Liver (tissue), 9 donors: ENCODE results near the gene DHCR7. TPM values are rescaled to one million over a fixed set of nuclear protein-coding genes. Genes with fewer than 3 reads are reported as not detected.

Experiments
- DNase-seq: peaks from one replicate; pipeline ENCODE4 v3.0.0-alpha.2; 2017; ENCODE audit warnings: low spot score
- H3K27ac ChIP-seq, 2 donors: one replicate each; pipeline ENCODE4 v1.7.0; 2013; ENCODE audit warnings: inconsistent platforms in 2 of 2, low read length in 2 of 2, control low read depth in 1 of 2, low read depth in 1 of 2, mild to moderate bottlenecking in 1 of 2
- H3K27me3 ChIP-seq, 4 donors: one replicate each; pipeline versions ENCODE4 v1.6.1 to v1.7.0; 2013; ENCODE audit warnings: low read length in 3 of 4, inconsistent platforms in 1 of 4, mild to moderate bottlenecking in 1 of 4, moderate library complexity in 1 of 4; ENCODE audit not compliant: control insufficient read depth in 4 of 4, insufficient read depth in 4 of 4
- H3K36me3 ChIP-seq, 4 donors: one replicate each; pipeline versions ENCODE4 v1.6.1 to v1.7.0; 2013; ENCODE audit warnings: low read length in 3 of 4, mild to moderate bottlenecking in 3 of 4, low read depth in 1 of 4, moderate library complexity in 1 of 4; ENCODE audit not compliant: control insufficient read depth in 4 of 4, insufficient read depth in 3 of 4
- H3K4me1 ChIP-seq, 4 donors: one replicate each; pipeline versions ENCODE4 v1.6.1 to v1.7.0; 2013; ENCODE audit warnings: low read length in 3 of 4, mild to moderate bottlenecking in 3 of 4, moderate library complexity in 1 of 4; ENCODE audit not compliant: control insufficient read depth in 4 of 4, insufficient read depth in 4 of 4
- H3K4me3 ChIP-seq, 3 donors: one replicate each; pipeline versions ENCODE4 v1.6.1 to v1.7.0; 2013; ENCODE audit warnings: low read length in 3 of 3, control low read depth in 1 of 3, low read depth in 1 of 3, mild to moderate bottlenecking in 1 of 3
- H3K9ac ChIP-seq, 2 donors: one replicate each; pipeline ENCODE4 v1.7.0; 2013; ENCODE audit warnings: low read length in 2 of 2, mild to moderate bottlenecking in 2 of 2, moderate library complexity in 2 of 2, control low read depth in 1 of 2, low read depth in 1 of 2
- H3K9me3 ChIP-seq, 4 donors: one replicate each; pipeline versions ENCODE4 v1.6.1 to v1.7.0; 2013; ENCODE audit warnings: low read length in 3 of 4; ENCODE audit not compliant: control insufficient read depth in 4 of 4
- ATF3 ChIP-seq: IDR thresholded peaks from 2 replicates; pipeline ENCODE4 v1.6.1; 2016; ENCODE audit warnings: antibody characterized with exemption
- FOXA1 ChIP-seq: IDR thresholded peaks from 2 replicates; pipeline ENCODE4 v1.6.1; 2016; ENCODE audit warnings: antibody characterized with exemption
- HNF4G ChIP-seq: IDR thresholded peaks from 2 replicates; pipeline ENCODE4 v1.6.1; 2016; ENCODE audit warnings: antibody characterized with exemption
- JUND ChIP-seq, 2 donors: IDR thresholded peaks; 2 replicates each; pipeline ENCODE4 v1.6.1; 2016; ENCODE audit warnings: antibody characterized with exemption in 2 of 2
- NR2F2 ChIP-seq: IDR thresholded peaks from 2 replicates; pipeline ENCODE4 v1.6.1; 2016; ENCODE audit warnings: antibody characterized with exemption
- RAD21 ChIP-seq, 2 donors: IDR thresholded peaks; 2 replicates each; pipeline ENCODE4 v1.6.1; 2016; ENCODE audit warnings: antibody characterized with exemption in 2 of 2, mild to moderate bottlenecking in 2 of 2
- REST ChIP-seq: IDR thresholded peaks from 2 replicates; pipeline ENCODE4 v1.6.1; 2016; ENCODE audit warnings: antibody characterized with exemption, mild to moderate bottlenecking
- RXRA ChIP-seq, 2 donors: IDR thresholded peaks; 2 replicates each; pipeline ENCODE4 v1.6.1; 2017 to 2018; ENCODE audit warnings: antibody characterized with exemption in 2 of 2, mild to moderate bottlenecking in 1 of 2
- SP1 ChIP-seq: IDR thresholded peaks from 2 replicates; pipeline ENCODE4 v1.6.1; 2018; ENCODE audit warnings: antibody characterized with exemption, mild to moderate bottlenecking
- TAF1 ChIP-seq: conservative IDR thresholded peaks from 2 replicates; pipeline ENCODE4 v1.6.1; 2016; ENCODE audit warnings: antibody characterized with exemption, mild to moderate bottlenecking
- YY1 ChIP-seq: IDR thresholded peaks from 2 replicates; pipeline ENCODE4 v1.6.1; 2016; ENCODE audit warnings: antibody characterized with exemption, mild to moderate bottlenecking
- ZBTB33 ChIP-seq: IDR thresholded peaks from 2 replicates; pipeline ENCODE4 v1.6.1; 2016; ENCODE audit warnings: antibody characterized with exemption
- WGBS: extraction: QIAGEN DNeasy Blood & Tissue Kit; methylation state at CpG from one replicate; pipeline ENCODE4 v1.1.7; 2013; 5-methylcytosine and 5-hydroxymethylcytosine counted together
- polyA plus RNA-seq, 2 donors: library from polyadenylated mRNA; stranded (reverse) in 1 of 2; unstranded in 1 of 2; fragments of 200-250 nt in 1 of 2; fragments of >200 nt in 1 of 2; fragmentation: Nextera tagmentation in 1 of 2; extraction: Ambion mirVana in 1 of 2; gene quantifications; one replicate each; pipeline versions ENCODE4 v1.2.1 to v1.2.3, GENCODE V29; 2013 to 2015
- total RNA-seq, 2 donors: library from RNA; depleted of rRNA; stranded (reverse); fragments of >200 nt; gene quantifications; one replicate each; pipeline ENCODE4 v1.2.3, GENCODE V29; 2014
- donor health status: healthy.
- donor health status: healthy.
- donor health status: healthy.
- donor health status: healthy.
- donor health status: healthy.

DHCR7 gene
- total and polyA plus RNA-seq, 4 donors: 56.9 to 224 (median 172) TPM

- no peak for DNase-seq
- WGBS: 95% methylated on average over 17 of the region's 17 CpGs
Observed at GRCh38 chr11:71397961-71398360, 50.2 kb downstream of the DHCR7 start.

GRCh38 chr11:71397331-71397860 lies 50.8 kb downstream of the DHCR7 start:
- Histone ChIP-seq H3K9ac (no peak overlapping the region), H3K4me3 (no peak overlapping the region), H3K27ac (no peak overlapping the region), H3K9me3 (no peaks in the 10 kb centered on the region), H3K36me3 (no peaks in the 10 kb centered on the region), H3K27me3 (peaks cover 0 to 3% (median 0%) of the 10 kb centered on the region in 4 donors), H3K4me1 (no peaks in the 10 kb centered on the region)
- DNase-seq: no peak
- WGBS: 91% methylated on average over 10 of the region's 10 CpGs
- TF ChIP-seq JUND (IDR thresholded peaks at IDR 0.05) (no peak), ZBTB33 (no peak), HNF4G (no peak), REST (no peak), SP1 (no peak)

More at GRCh38 chr11:71397961-71398360, 50.2 kb downstream of the DHCR7 start:
- Histone ChIP-seq H3K9ac (no peak overlapping the region), H3K4me1 (no peaks in the 10 kb centered on the region), H3K9me3 (no peaks in the 10 kb centered on the region), H3K27me3 (no peaks in the 10 kb centered on the region), H3K36me3 (no peaks in the 10 kb centered on the region), H3K27ac (no peak overlapping the region), H3K4me3 (no peak overlapping the region)
- TF ChIP-seq REST (no peak), NR2F2 (no peak), HNF4G (no peak), RXRA (IDR thresholded peaks at IDR 0.05) (no peak), ATF3 (no peak), ZBTB33 (no peak), SP1 (no peak), RAD21 (IDR thresholded peaks at IDR 0.05) (no peak), YY1 (no peak), FOXA1 (no peak), JUND (IDR thresholded peaks at IDR 0.05) (no peak), TAF1 (no peak)
